Measurements from ENCODE around the gene SEC14L5.

SEC14L5 gene

DNA sequence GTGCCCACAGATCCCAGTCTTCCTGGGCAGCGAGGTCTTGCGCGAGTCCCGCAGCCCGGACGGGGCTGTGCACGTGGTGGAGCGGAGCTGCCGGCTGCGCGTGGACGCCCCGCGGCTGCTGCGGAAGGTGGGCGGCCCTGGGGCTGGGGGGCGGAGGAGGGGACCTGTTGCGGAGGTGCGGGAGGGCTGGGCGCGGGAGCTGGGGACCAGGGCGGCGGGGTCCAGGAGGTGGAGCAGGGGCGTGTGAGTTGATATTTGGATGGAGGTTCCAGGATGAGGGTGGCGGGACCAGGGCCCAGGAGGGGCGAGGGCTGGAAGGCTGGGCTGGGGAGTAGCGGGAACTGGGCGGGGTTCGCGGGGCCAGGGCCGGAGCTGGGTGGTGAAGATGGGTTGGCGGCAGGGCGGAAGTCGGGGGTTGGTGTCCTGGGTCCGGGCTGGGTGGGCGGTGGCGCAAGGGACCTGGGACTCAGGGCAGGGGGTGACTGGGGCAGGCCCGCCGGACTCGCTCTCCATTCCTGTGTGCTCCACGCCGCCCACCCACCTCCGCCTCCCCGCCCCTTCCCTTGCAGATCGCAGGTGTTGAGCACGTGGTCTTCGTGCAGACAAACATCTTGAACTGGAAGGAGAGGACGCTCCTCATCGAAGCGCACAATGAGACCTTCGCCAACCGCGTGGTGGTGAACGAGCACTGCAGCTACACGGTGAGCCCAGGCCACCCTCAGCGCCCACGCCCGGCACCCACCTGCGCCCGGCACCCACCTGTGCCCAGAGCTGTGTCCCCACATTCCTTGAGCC, 29.6 kb downstream of the SEC14L5 start:
- no peak for DNase-seq

GRCh38 chr16:4988647-4989046, 30.5 kb downstream of the SEC14L5 start:
- DNase-seq: no peak

- DNase-seq: no peak
These were observed 31.4 kb downstream of the SEC14L5 start for GRCh38 chr16:4989391-4990006.

DNA sequence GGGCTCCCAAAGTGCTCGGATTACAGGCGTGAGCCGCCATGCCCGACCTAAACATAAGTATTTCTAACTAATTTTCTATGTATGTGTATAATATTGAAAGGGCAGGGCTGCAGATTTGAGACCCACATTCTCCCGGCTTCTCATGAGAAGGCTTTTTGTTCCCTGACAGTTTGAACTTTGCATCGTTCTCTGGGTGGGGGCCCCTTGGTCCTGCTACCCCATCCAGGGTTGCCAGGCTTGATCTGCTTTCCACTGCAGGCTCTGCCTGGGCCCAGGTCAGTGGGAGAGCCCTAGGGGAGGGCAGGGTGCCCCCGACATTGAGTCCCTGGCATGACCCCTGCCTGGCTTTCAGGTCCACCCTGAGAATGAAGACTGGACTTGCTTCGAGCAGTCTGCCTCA, 32.3 kb downstream of the SEC14L5 start:
- no peak for DNase-seq

DNA sequence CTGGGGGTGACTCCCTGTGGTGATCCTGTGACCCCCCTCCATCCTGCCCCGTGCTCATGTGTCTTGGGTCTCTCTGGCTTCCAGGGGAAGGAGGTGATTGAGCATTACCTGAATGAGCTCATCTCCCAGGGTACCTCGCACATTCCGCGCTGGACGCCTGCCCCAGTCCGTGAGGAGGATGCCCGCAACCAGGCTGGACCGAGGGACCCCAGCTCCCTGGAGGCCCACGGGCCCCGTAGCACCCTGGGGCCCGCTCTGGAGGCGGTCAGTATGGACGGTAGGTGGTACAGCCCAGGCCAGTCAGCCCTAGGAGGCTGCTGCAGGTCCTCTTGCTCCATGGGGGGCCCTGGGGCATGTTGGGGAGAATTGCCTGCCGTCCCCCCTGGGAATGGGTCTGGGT, 33.6 kb downstream of the SEC14L5 start:
- DNase-seq: no peak

- no peak for DNase-seq
These were observed 36.7 kb downstream of the SEC14L5 start for GRCh38 chr16:4994719-4995434.

- DNase-seq: no peak
These were observed 42.5 kb downstream of the SEC14L5 start for GRCh38 chr16:5000573-5001001.

DNA sequence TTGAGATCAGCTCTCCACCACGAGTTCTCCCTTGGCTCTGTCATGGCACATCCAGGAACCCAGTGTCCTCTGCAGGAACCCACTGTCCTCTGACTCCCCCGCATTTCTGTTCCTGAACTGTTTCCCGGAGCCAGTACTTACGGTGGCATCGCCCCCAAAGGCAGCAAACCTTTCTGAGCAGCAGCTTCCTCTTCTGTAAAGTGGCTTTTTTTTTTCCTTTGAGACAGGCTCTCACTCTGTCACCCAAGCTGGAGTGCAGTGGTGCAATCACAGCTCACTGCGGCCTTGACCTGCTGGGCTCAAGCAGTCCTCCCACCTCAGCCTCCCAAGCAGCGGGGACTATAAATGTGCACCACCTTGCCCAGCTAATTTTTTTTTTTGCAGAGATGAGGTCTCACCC, 43.4 kb downstream of the SEC14L5 start:
- DNase-seq: no peak

- DNase-seq: no peak
These were observed 43.9 kb downstream of the SEC14L5 start for GRCh38 chr16:5001986-5002385.

DNA sequence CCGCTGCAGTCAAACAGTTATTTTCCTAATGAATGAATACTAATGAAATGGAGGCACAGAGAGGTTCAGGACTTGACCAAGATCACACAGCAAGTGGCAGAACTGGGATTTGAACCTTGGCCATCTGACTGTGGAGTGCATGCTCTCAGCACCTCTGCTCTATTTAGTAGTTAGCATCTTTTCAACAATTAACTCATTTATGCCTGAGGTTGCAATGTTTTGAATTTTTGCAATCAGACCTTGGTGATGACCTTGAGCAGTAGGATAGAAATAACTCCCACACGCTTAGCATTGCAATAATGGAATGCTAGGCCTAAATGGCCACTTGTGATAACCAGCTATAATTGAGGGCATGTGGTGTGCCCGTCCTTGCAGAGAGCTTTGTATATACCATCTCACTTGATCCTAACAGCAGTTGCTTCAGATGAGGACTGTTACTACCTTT, 44.6 kb downstream of the SEC14L5 start:
- no peak for DNase-seq

DNA sequence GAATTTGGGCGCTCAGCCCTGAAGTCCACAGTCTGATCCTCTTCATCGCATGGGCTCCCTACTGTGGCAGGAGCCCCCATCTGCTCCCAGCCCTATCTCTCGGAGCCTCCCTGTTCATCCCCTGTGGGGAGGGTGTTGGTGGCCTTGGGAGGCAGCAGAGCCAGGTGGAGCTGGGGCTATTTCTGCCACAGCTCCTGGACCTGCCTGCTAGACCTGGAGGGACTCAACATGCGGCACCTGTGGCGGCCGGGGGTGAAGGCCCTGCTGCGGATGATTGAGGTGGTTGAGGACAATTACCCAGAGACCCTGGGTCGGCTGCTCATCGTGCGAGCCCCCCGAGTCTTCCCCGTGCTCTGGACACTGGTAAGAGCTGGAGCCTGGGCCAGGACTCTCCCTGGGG, 45.1 kb downstream of the SEC14L5 start:
- no peak for DNase-seq

- no peak for DNase-seq
These were observed 45.7 kb downstream of the SEC14L5 start for GRCh38 chr16:5003828-5004227.

DNA sequence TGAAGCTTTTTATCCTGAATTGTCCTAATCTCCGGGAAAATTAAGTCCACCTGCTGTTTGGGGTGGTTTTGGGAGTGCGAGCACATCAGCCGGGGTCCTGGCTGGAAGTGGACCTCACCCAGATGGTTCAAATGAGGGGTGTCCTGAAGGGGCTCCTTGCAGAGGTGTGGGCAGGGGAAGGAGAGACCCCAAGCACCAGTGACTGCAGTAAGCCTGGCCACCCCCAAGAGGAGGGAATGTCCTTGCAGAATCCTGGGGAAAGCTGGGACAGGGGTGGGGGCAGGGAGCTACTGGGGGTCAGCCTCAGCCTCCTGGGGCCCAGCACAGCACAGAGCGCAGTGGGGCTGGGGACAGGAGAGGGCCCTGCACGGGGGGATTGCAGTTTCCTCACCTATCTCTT, 46.2 kb downstream of the SEC14L5 start:
- no peak for DNase-seq

DNA sequence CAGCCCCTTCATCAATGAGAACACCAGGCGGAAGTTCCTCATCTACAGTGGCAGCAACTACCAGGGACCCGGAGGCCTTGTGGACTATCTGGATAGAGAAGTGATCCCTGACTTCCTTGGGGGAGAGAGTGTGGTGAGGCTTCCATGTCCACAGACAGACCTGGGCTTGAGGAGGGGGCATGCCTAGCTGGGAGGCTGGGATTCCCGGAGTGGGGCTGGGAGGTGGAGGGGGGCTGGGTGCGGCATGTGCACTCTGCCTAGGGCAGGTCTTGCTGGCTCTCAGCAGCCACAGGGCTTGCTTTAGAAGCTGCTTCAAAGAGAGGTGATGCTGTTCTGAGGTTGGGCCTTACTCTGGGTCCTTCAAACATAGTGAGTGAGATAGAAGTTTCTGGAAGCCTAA, 47.8 kb downstream of the SEC14L5 start:
- DNase-seq: no peak

DNA sequence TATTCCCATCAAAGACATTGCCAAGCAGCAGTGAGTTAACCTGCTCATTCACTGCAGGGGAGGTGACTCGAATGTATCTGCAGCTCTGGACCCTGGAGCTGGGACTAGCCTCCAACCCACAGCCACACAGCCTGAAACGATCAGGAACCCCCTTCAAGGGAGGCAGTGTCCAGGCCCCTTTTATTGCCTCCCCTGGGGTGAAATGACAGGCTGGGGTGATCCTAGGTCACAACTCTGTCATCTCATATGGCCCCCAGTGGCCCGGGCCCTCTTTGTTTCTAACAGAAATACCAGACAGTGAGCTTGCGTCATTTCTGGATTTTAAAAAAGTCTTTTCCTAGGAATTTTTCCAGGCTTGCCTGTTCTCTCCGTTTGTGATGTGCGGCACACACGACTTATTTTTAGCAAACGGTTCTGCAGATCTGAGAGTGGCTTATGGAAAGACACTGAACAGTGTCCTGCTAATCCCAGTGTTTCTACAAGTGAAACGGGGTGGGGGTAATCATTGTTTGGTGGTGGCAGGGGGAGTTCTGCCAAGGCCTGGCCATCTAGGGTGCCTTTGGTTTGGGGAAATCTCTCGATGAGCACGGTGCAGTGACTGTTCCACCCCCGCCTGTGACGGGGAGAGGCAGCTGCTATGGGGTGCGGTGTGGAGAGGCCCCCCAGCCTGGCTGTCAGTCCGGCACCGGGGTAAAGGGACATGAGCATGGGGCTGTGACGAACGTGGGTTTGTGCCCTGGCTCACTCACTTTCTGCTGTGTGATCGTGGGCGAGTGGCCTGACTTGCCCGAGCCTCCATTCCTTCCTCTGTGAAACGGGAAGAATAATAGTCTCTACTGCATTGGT, 48.4 kb downstream of the SEC14L5 start:
- no peak for DNase-seq

DNA sequence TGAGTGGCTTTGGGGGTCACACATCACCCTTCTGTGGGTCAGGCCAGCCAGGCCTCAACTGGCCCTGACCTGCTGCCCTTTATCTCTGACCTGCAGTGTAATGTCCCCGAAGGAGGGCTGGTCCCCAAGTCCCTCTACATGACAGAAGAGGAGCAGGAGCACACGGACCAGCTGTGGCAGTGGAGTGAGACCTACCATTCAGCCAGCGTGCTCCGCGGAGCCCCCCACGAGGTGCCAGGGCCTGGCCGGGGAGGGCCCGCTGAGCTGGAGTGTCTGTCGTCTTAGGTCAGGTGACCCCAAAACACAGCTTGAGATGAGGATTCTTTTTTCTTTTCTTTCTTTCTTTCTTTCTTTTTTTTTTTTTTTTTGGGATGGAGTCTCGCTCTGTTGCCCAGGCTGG, 49.1 kb downstream of the SEC14L5 start:
- no peak for DNase-seq

GRCh38 chr16:5008311-5008731, 50.2 kb downstream of the SEC14L5 start:
- DNase-seq: no peak

DNA sequence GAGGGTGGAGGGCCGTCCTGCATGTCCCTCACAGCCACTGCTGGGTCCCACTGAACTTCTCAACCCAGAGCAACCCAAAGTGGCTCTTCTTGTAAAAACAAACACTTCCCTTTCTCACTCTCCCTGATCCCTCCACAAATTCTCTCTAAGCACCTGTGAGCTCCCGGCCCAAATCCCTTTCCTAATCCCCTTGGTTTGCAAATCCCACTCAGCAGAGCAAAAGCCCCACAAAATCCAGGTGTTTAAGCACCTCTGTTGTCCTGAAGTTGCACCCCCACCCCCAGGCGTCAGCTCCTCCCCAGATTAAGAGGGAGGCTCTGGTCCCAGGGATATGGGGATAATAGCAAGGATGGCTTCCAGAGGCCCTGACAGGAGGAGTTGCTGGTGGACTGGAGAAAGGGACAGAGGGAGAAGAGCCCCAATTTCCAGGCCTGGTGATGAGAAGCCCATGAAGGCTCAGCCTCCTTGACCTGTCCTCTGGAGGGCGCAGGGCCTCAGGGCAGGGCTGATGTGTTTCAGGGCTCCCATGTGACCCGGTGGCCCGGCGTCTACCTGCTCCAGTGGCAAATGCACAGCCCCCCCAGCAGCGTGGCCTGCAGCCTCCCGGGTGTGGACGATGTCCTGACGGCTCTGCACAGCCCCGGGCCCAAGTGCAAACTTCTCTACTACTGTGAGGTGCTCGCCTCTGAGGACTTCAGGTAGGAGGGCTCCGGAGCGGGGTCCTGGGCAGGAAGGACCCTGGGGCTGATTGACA, 52.6 kb downstream of the SEC14L5 start:
- no peak for DNase-seq

DNA sequence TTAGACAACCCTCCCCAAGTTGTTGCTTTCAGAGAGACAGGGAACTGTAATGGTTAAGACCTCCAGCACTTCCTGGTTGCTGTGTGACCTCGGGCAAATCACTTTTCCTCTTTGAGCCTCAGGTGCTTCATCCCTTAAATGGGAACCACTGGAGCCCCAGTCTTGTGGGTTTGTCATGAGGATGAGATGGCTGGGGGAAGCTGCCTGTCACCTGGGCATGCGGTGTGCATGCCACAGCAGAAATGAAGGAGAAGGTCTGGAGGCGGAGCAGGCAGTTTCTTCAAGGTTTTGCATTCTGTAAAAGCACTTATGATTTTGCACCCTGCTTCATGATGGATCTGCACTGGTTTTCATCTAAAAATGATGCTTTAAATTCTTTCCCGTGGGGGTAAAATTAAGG, 53.5 kb downstream of the SEC14L5 start:
- no peak for DNase-seq

- DNase-seq: no peak
These were observed 54.8 kb downstream of the SEC14L5 start for GRCh38 chr16:5012887-5013286.

GRCh38 chr16:5015351-5015750, 57.2 kb downstream of the SEC14L5 start:
- no peak for DNase-seq

GRCh38 chr16:5015887-5016286, 57.8 kb downstream of the SEC14L5 start:
- DNase-seq: no peak
